HEK293 (cell line): Measurements from ENCODE around the gene FIBP.

ENCODE experiments used
- CTCF ChIA-PET: fragments of 350-600 bp; formaldehyde crosslinking; extraction: SDS; loops from one replicate; lab custom pipeline; 2021; ENCODE audit warnings: antibody characterized with exemption; lab: Yijun Ruan, JAX
- POLR2A ChIA-PET: fragments of 300-600 bp; formaldehyde crosslinking; extraction: SDS; loops from one replicate; lab custom pipeline; 2020; ENCODE audit warnings: antibody characterized with exemption, inconsistent platforms; lab: Yijun Ruan, JAX
- H3K27ac ChIP-seq: fragments of 200-500 bp; sonication (Bioruptor generic); 2 replicates; pipeline ENCODE4 v1.5.1; 2014; ENCODE audit warnings: low read depth, low read length, control low read depth, inconsistent platforms; ENCODE audit errors: extremely low read depth
- H3K36me3 ChIP-seq, 2 experiments: fragments of 200-500 bp in 1 of 2; sonication (Bioruptor generic) in 1 of 2; 1 replicate in 1 of 2; 2 replicates in 1 of 2; pipeline ENCODE4 v1.5.1; 2014 to 2017; ENCODE audit warnings: inconsistent platforms in 2 of 2, low read length in 2 of 2; ENCODE audit not compliant: control insufficient read depth in 2 of 2, insufficient read depth in 1 of 2
- H3K4me1 ChIP-seq: fragments of 200-500 bp; sonication (Bioruptor generic); 2 replicates; pipeline ENCODE4 v1.5.1; 2014; ENCODE audit warnings: mild to moderate bottlenecking, low read length, inconsistent platforms; ENCODE audit not compliant: control insufficient read depth, insufficient read depth
- H3K4me3 ChIP-seq: 2 replicates; pipeline ENCODE4 v1.5.1; 2011; ENCODE audit warnings: low read depth, mild to moderate bottlenecking, control low read depth, low read length, moderate library complexity
- H3K9me3 ChIP-seq: fragments of 200-500 bp; sonication (Bioruptor generic); 2 replicates; pipeline ENCODE4 v1.5.1; 2014; ENCODE audit warnings: low read depth, low read length, inconsistent platforms; ENCODE audit not compliant: control insufficient read depth, insufficient read depth
- FEZF1 ChIP-seq: fragments of 450-650 bp; formaldehyde crosslinking; IDR thresholded peaks from 2 replicates; pipeline ENCODE4 v1.5.1; 2016; ENCODE audit warnings: missing biosample characterization, missing genetic modification characterization
- GLI4 ChIP-seq: fragments of 450-650 bp; formaldehyde crosslinking; IDR thresholded peaks from 2 replicates; pipeline ENCODE4 v1.5.1; 2016; ENCODE audit warnings: missing biosample characterization, missing genetic modification characterization
- HOXC10 ChIP-seq: sonication (generic); formaldehyde crosslinking; IDR thresholded peaks from 2 replicates; pipeline ENCODE4 v1.8.1; 2023; ENCODE audit warnings: mild to moderate bottlenecking, missing genetic modification reagents
- IKZF3 ChIP-seq: fragments of 450-650 bp; IDR thresholded peaks from 2 replicates; pipeline ENCODE4 v1.5.0; 2018; ENCODE audit warnings: missing biosample characterization, mild to moderate bottlenecking, missing genetic modification characterization, moderate library complexity
- KLF7 ChIP-seq: fragments of 450-650 bp; formaldehyde crosslinking; IDR thresholded peaks from 2 replicates; pipeline ENCODE4 v1.5.1; 2016; ENCODE audit warnings: missing biosample characterization, missing genetic modification characterization, borderline replicate concordance
- TRIM28 ChIP-seq: IDR thresholded peaks from 2 replicates; pipeline ENCODE4 v1.6.1; 2011; ENCODE audit warnings: low read length, control low read depth, borderline replicate concordance
- TSHZ1 ChIP-seq: fragments of 450-650 bp; formaldehyde crosslinking; IDR thresholded peaks from 2 replicates; pipeline ENCODE4 v1.5.1; 2016; ENCODE audit warnings: missing biosample characterization, missing genetic modification characterization, borderline replicate concordance
- ZBTB1 ChIP-seq: fragments of 450-650 bp; formaldehyde crosslinking; IDR thresholded peaks from 2 replicates; pipeline ENCODE4 v1.5.1; 2016; ENCODE audit warnings: missing biosample characterization, missing genetic modification characterization
- ZBTB20 ChIP-seq: fragments of 450-650 bp; formaldehyde crosslinking; IDR thresholded peaks from 2 replicates; pipeline ENCODE4 v1.5.1; 2016; ENCODE audit warnings: missing biosample characterization, missing genetic modification characterization
- ZFP41 ChIP-seq: fragments of 450-650 bp; formaldehyde crosslinking; IDR thresholded peaks from 2 replicates; pipeline ENCODE4 v1.5.1; 2016; ENCODE audit warnings: missing biosample characterization, missing genetic modification characterization, borderline replicate concordance
- ZNF133 ChIP-seq: fragments of 450-650 bp; formaldehyde crosslinking; IDR thresholded peaks from 2 replicates; pipeline ENCODE4 v1.5.1; 2016; ENCODE audit warnings: missing biosample characterization, missing genetic modification characterization
- ZNF140 ChIP-seq: fragments of 450-650 bp; formaldehyde crosslinking; IDR thresholded peaks from 2 replicates; pipeline ENCODE4 v1.5.1; 2016; ENCODE audit warnings: missing biosample characterization, missing genetic modification characterization
- ZNF169 ChIP-seq: fragments of 450-650 bp; formaldehyde crosslinking; IDR thresholded peaks from 2 replicates; pipeline ENCODE4 v1.5.1; 2016; ENCODE audit warnings: missing biosample characterization, missing genetic modification characterization
- ZNF350 ChIP-seq: fragments of 450-650 bp; formaldehyde crosslinking; IDR thresholded peaks from 2 replicates; pipeline ENCODE4 v1.5.0; 2017; ENCODE audit warnings: missing biosample characterization, mild to moderate bottlenecking, missing genetic modification characterization
- ZNF354C ChIP-seq: fragments of 450-650 bp; formaldehyde crosslinking; IDR thresholded peaks from 2 replicates; pipeline ENCODE4 v1.5.1; 2016; ENCODE audit warnings: missing biosample characterization, missing genetic modification characterization, low read depth, borderline replicate concordance
- ZNF398 ChIP-seq: fragments of 450-650 bp; formaldehyde crosslinking; IDR thresholded peaks from 2 replicates; pipeline ENCODE4 v1.5.1; 2017; ENCODE audit warnings: missing biosample characterization, missing genetic modification characterization
- ZNF530 ChIP-seq: fragments of 450-650 bp; formaldehyde crosslinking; IDR thresholded peaks from 2 replicates; pipeline ENCODE4 v1.5.1; 2016; ENCODE audit warnings: low read depth, missing biosample characterization, missing genetic modification characterization
- ZNF610 ChIP-seq: fragments of 450-650 bp; formaldehyde crosslinking; IDR thresholded peaks from 2 replicates; pipeline ENCODE4 v1.5.1; 2016; ENCODE audit warnings: missing biosample characterization, missing genetic modification characterization, borderline replicate concordance
- ZNF621 ChIP-seq: fragments of 450-650 bp; formaldehyde crosslinking; IDR thresholded peaks from 2 replicates; pipeline ENCODE4 v1.5.1; 2017; ENCODE audit warnings: missing biosample characterization, missing genetic modification characterization
- ZNF624 ChIP-seq: fragments of 450-650 bp; formaldehyde crosslinking; IDR thresholded peaks from 2 replicates; pipeline ENCODE4 v1.5.1; 2017; ENCODE audit warnings: missing biosample characterization, missing genetic modification characterization
- ZNF830 ChIP-seq: fragments of 450-650 bp; IDR thresholded peaks from 2 replicates; pipeline ENCODE4 v1.5.0; 2018; ENCODE audit warnings: missing biosample characterization, missing genetic modification characterization, low read depth, mild to moderate bottlenecking, moderate library complexity
- ZSCAN16 ChIP-seq: fragments of 450-650 bp; formaldehyde crosslinking; IDR thresholded peaks from 2 replicates; pipeline ENCODE4 v1.5.1; 2016; ENCODE audit warnings: missing biosample characterization, missing genetic modification characterization
- ZXDB ChIP-seq: fragments of 450-650 bp; formaldehyde crosslinking; IDR thresholded peaks from 2 replicates; pipeline ENCODE4 v1.5.1; 2016; ENCODE audit warnings: missing biosample characterization, missing genetic modification characterization
- TF ChIP-seq, protein P1 (sequence below): fragments of 450-650 bp; formaldehyde crosslinking; IDR thresholded peaks from 2 replicates; pipeline ENCODE4 v1.5.1; 2016; ENCODE audit warnings: missing biosample characterization, missing genetic modification characterization
- TF ChIP-seq, protein P2 (sequence below): fragments of 450-650 bp; formaldehyde crosslinking; IDR thresholded peaks from 2 replicates; pipeline ENCODE4 v1.5.1; 2017; ENCODE audit warnings: missing biosample characterization, mild to moderate bottlenecking, missing genetic modification characterization, moderate library complexity

FIBP gene

GRCh38 chr11:65919573-65920371 lies 31.5 kb upstream of the FIBP start (continued):
- TF ChIP-seq, protein P1, sequence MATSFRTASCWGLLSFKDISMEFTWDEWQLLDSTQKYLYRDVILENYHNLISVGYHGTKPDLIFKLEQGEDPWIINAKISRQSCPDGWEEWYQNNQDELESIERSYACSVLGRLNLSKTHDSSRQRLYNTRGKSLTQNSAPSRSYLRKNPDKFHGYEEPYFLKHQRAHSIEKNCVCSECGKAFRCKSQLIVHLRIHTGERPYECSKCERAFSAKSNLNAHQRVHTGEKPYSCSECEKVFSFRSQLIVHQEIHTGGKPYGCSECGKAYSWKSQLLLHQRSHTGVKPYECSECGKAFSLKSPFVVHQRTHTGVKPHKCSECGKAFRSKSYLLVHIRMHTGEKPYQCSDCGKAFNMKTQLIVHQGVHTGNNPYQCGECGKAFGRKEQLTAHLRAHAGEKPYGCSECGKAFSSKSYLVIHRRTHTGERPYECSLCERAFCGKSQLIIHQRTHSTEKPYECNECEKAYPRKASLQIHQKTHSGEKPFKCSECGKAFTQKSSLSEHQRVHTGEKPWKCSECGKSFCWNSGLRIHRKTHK (tag by site-specific recombination): no peak
- no peak for TF ChIP-seq ZNF140 (tag by site-specific recombination)
- TF ChIP-seq TSHZ1 (tag by site-specific recombination): no peak
- no peak for TF ChIP-seq ZNF169 (tag by site-specific recombination)
- TF ChIP-seq ZBTB20 (tag by site-specific recombination): peak; percentile 76; the same call in 1 of the 2 replicates
- no peak for TF ChIP-seq ZNF610 (tag by site-specific recombination)
- TF ChIP-seq, protein P2, sequence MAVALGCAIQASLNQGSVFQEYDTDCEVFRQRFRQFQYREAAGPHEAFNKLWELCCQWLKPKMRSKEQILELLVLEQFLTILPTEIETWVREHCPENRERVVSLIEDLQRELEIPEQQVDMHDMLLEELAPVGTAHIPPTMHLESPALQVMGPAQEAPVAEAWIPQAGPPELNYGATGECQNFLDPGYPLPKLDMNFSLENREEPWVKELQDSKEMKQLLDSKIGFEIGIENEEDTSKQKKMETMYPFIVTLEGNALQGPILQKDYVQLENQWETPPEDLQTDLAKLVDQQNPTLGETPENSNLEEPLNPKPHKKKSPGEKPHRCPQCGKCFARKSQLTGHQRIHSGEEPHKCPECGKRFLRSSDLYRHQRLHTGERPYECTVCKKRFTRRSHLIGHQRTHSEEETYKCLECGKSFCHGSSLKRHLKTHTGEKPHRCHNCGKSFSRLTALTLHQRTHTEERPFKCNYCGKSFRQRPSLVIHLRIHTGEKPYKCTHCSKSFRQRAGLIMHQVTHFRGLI (tag by site-specific recombination): no peak
- TF ChIP-seq GLI4 (tag by site-specific recombination): no peak
- TF ChIP-seq ZNF133 (tag by site-specific recombination): no peak
- TF ChIP-seq ZNF624 (tag by site-specific recombination): no peak
- no peak for TF ChIP-seq TRIM28
- TF ChIP-seq FEZF1 (tag by site-specific recombination): no peak
- no peak for TF ChIP-seq ZSCAN16 (tag by site-specific recombination)
- no peak for TF ChIP-seq ZNF530 (tag by site-specific recombination)
- TF ChIP-seq ZNF830 (tag by site-specific recombination): no peak
- 0 out of 2 replicates have a peak, but pooled peaks have one; percentile 22 for TF ChIP-seq HOXC10 (CRISPR knock-in tag)

DNA sequence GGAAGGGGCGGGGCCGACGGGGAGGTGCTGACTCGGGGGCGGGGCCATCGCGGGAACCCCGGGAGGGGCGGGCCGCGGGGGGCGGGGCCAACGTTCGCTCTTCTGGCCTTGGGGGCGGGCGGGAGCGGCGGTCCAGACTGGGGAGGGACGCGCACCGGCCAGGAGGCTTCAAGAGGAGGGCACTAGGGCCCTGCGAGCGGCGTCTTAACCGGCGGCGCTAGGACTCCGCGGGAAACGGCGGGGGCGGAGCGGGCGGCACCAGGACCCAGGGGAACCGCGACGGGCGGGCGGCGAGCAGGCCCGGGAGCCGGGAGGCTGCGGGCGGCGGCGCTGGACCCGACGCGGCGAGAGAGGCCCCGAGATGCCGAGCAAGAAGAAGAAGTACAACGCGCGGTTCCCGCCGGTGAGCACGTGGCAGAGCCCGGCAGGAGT lies 30.9 kb upstream of the FIBP start, which contains the start of gene DRAP1:
DRAP1 (plus strand) TSS at position 286 of the 432 bp plus-strand sequence; CDS start at position 362, 76 bp downstream.
- peaks cover 0 to 14% of the 10 kb centered on the region in 2 experiments; a peak in 2 of 3 replicates for H3K36me3 ChIP-seq
- ChIA-PET POLR2A (interaction anchor here (1.7 to 2.3 kb wide), 2 partner anchors 29 to 31 kb away, joined by 9 to 12 read pairs; partner anchors contain the start of genes CCDC85B and FIBP), CTCF (interaction anchor here (0.6 to 1.0 kb wide), 3 partner anchors 23 to 30 kb away, joined by 3 read pairs; partner anchors contain the start of gene CCDC85B)
- TF ChIP-seq KLF7 (tag by site-specific recombination) (no peak), IKZF3 (tag by site-specific recombination) (peak; percentile 73), ZNF398 (no peak), ZNF354C (tag by site-specific recombination) (no peak), ZXDB (peak; percentile 50), ZNF621 (no peak), ZBTB1 (tag by site-specific recombination) (no peak), ZFP41 (tag by site-specific recombination) (no peak), ZNF350 (tag by site-specific recombination) (0 out of 2 replicates have a peak, but pooled peaks have one; percentile 60), ZNF133 (tag by site-specific recombination) (no peak)

More for the DNA sequence above, 30.9 kb upstream of the FIBP start, which contains the start of gene DRAP1:
- Histone ChIP-seq H3K4me1 (no peaks in the 10 kb centered on the region; the same call in 1 of the 2 replicates), H3K4me3 (peak within 1 kb of the TSS; percentile 74), H3K27ac (peak within 1 kb of the TSS; percentile 63; the same call in 1 of the 2 replicates), H3K9me3 (no peaks in the 10 kb centered on the region)
